Endothelial cell (in vitro differentiated cells): ENCODE results near the gene TEAD1. TPM values are rescaled to one million over a fixed set of nuclear protein-coding genes. Genes with fewer than 3 reads are reported as not detected.

Experiments used
- DNase-seq: peaks from one replicate; pipeline ENCODE4 v3.0.0; 2021; ENCODE audit warnings: low spot score
- H3K27ac Mint-ChIP-seq: one replicate; pipeline ENCODE4 v1.8.0; 2021; ENCODE audit warnings: mixed read lengths, inconsistent platforms; ENCODE audit not compliant: unreplicated experiment
- H3K27me3 Mint-ChIP-seq: one replicate; pipeline ENCODE4 v1.8.0; 2021; ENCODE audit warnings: mild to moderate bottlenecking, moderate library complexity, mixed read lengths, inconsistent platforms; ENCODE audit not compliant: unreplicated experiment
- H3K36me3 Mint-ChIP-seq: one replicate; pipeline ENCODE4 v1.8.0; 2021; ENCODE audit warnings: mild to moderate bottlenecking, low read depth, mixed read lengths, inconsistent platforms; ENCODE audit not compliant: unreplicated experiment
- H3K4me1 Mint-ChIP-seq: one replicate; pipeline ENCODE4 v1.8.0; 2021; ENCODE audit warnings: mild to moderate bottlenecking, mixed read lengths, inconsistent platforms; ENCODE audit not compliant: unreplicated experiment
- H3K4me3 Mint-ChIP-seq: one replicate; pipeline ENCODE4 v1.8.0; 2021; ENCODE audit warnings: mild to moderate bottlenecking, mixed read lengths, inconsistent platforms; ENCODE audit not compliant: unreplicated experiment
- H3K9me3 Mint-ChIP-seq: one replicate; pipeline ENCODE4 v1.8.0; 2021; ENCODE audit warnings: mixed read lengths, inconsistent platforms; ENCODE audit not compliant: unreplicated experiment
- total RNA-seq: library from RNA; stranded (reverse); fragmentation: NEBNext Ultra II Directional; extraction: Animal tissue kit (Norgen Biotek cat#: 25700); gene quantifications from one replicate; pipeline ENCODE4 v1.2.1, GENCODE V29; 2021; ENCODE audit not compliant: unreplicated experiment
- TF ChIP-seq, protein P1 (sequence below): fragments of 200-600 bp; sonication (generic); IDR thresholded peaks from one replicate; pipeline ENCODE4 v1.5.0; 2021; ENCODE audit warnings: antibody characterized with exemption; ENCODE audit not compliant: unreplicated experiment

The TEAD1 gene
- total RNA-seq, 1 donor from 2014 or later, result 54.4 TPM

DNA sequence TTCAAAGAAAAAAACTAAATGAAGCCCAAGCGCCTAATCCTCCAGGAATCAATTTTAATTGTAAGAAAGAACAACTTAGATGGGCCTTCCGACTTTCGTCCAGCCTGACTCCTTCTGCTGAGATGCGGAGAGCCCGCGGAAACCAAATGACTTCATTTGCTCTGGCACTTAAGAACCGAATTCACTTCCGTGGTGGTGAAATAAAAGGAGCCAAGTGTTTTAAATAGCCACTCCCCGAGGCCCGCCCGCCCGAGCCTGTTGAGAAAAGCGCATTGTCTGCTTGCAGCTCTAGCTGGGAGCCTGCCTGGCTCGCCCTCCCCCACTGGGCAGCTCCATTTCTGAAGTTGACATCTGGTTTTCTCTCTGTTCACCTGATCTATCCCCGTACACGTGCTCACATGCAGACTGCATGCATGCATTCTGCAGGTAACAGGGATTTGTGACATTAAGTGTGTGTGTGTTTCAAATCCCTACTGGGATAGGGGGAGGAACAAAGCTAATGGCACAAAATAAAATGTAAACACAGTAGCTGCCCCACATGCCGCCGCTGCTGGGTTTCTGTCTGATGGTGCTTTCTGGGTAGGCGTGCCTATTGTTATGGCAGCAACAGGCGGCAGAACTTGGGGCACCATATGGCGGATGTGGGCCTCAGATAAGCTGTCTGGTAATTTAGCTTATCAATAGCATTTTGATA, 6.2 kb downstream of the TEAD1 start:
- Mint-ChIP-seq H3K36me3 (peaks cover 14% of the 10 kb centered on the region), H3K27me3 (peaks cover 4% of the 10 kb centered on the region), H3K9me3 (no peaks in the 10 kb centered on the region), H3K4me3 (peak overlapping the region; percentile 74), H3K4me1 (peaks cover 76% of the 10 kb centered on the region), H3K27ac (peak overlapping the region; percentile 94)
- peak; percentile 64 for DNase-seq
- TF ChIP-seq, protein P1, sequence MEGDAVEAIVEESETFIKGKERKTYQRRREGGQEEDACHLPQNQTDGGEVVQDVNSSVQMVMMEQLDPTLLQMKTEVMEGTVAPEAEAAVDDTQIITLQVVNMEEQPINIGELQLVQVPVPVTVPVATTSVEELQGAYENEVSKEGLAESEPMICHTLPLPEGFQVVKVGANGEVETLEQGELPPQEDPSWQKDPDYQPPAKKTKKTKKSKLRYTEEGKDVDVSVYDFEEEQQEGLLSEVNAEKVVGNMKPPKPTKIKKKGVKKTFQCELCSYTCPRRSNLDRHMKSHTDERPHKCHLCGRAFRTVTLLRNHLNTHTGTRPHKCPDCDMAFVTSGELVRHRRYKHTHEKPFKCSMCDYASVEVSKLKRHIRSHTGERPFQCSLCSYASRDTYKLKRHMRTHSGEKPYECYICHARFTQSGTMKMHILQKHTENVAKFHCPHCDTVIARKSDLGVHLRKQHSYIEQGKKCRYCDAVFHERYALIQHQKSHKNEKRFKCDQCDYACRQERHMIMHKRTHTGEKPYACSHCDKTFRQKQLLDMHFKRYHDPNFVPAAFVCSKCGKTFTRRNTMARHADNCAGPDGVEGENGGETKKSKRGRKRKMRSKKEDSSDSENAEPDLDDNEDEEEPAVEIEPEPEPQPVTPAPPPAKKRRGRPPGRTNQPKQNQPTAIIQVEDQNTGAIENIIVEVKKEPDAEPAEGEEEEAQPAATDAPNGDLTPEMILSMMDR, result no peak

DNA sequence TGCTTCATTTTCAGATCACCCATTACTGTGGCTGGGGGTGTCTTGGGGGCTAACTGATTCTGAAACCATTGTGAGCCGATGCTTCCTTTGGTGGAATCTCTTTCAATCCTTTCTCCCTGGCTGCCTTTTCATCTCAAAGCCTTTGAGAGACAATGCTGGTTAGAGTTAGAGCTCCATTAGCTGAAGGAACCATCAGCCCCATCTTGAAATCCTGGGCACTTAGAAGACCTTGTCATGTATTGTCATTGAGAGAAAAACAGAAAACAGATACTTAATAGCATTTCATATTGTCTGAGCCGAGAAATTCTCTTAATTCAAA, 6.7 kb downstream of the TEAD1 start:
- H3K4me1 Mint-ChIP-seq, result peaks cover 76% of the 10 kb centered on the region
- H3K4me3 Mint-ChIP-seq, result peak overlapping the region; percentile 74
- TF ChIP-seq, protein P1, result no peak
- peaks cover 3% of the 10 kb centered on the region for H3K27me3 Mint-ChIP-seq
- no peaks in the 10 kb centered on the region for H3K9me3 Mint-ChIP-seq
- H3K36me3 Mint-ChIP-seq, result peaks cover 12% of the 10 kb centered on the region
- peak overlapping the region; percentile 94 for H3K27ac Mint-ChIP-seq
- DNase-seq, result no peak

DNA sequence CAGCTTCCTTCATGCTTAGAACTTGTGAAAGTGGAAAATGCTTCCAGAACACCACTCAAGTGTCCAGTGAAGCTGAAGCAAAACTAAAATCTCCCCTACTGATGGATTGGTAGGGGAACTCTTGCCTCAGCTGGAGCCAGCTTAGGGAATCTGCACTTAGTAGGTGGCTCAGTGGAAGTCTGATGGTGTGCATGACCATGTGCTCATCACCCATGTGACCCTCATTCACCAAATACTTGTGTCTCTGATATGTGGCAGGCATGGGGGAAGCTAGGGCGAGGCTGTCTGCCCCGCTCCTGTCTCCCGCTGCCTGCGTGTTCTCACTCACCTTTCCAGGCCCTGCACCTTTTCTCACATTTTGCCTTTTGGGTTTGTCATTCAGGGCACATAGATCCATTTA, 7.2 kb downstream of the TEAD1 start:
- H3K27me3 Mint-ChIP-seq, result peaks cover 3% of the 10 kb centered on the region
- H3K36me3 Mint-ChIP-seq, result peaks cover 8% of the 10 kb centered on the region
- H3K4me1 Mint-ChIP-seq, result peaks cover 78% of the 10 kb centered on the region
- TF ChIP-seq, protein P1, result no peak
- no peaks in the 10 kb centered on the region for H3K9me3 Mint-ChIP-seq
- H3K27ac Mint-ChIP-seq, result peak overlapping the region; percentile 94
- no peak for DNase-seq
- no peak overlapping the region for H3K4me3 Mint-ChIP-seq

DNA sequence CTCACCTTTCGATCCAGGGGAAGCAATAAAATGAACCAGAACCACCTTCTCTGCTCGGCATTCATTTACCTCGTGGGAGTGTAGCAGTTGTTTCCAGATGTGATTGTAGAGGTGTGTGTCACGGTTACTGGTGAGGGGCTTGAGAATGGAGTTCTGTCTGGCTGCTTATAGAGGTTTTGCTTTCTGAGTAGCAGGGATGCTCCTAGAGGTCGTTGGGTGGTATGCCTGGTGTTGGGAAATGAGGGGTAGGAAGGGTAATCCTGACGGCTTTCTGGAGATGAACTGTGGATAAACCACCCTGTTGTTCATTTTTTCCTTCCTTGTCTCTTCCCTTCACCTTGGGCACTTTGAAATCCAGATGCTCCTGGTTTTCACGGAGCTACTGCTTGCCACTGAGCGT, 8.1 kb downstream of the TEAD1 start:
- Mint-ChIP-seq H3K27ac (peak overlapping the region; percentile 16), H3K36me3 (peaks cover 8% of the 10 kb centered on the region), H3K4me3 (no peak overlapping the region), H3K4me1 (peaks cover 83% of the 10 kb centered on the region), H3K9me3 (no peaks in the 10 kb centered on the region), H3K27me3 (peaks cover 3% of the 10 kb centered on the region)
- no peak for DNase-seq
- TF ChIP-seq, protein P1, result no peak

DNA sequence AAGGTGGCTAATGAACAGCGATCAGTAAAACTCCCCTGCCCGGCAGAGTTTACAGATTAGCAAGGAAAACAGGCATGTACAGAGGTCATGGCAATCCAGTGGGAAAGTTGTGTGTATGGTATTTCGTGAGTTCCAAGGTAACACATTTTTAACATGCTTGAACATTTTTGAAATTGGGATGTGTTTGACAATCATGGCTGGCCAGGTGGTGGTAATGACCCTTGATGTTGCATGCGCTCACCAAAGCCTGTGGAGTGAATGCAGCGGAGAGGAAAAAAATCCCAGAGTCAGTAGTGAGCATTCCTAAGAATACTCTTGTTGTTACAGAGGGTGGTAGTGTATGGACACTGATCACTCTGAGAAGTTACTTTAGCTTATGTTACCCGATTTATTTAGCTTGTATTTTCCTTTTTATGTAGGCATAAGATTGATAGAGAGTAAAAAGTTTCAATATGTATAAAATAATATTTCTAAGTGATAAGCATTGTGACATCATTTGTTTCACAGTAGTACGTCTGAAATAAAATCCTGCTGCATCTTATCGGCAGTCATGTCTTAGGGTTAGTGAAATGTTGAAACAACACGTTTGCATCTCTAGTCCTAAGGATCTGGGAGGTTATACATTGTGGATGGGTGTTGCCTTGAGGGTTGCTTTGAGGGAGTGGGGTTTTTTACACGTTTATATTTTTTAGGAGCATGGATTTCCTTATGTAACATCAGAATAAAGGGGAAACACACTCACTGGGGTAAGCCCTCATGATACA, 8.7 kb downstream of the TEAD1 start:
- H3K27me3 Mint-ChIP-seq, result peaks cover 3% of the 10 kb centered on the region
- H3K4me1 Mint-ChIP-seq, result peaks cover 84% of the 10 kb centered on the region
- H3K9me3 Mint-ChIP-seq, result no peaks in the 10 kb centered on the region
- peaks cover 8% of the 10 kb centered on the region for H3K36me3 Mint-ChIP-seq
- TF ChIP-seq, protein P1, result no peak
- no peak overlapping the region for H3K27ac Mint-ChIP-seq
- no peak overlapping the region for H3K4me3 Mint-ChIP-seq
- no peak for DNase-seq
